ENCODE results near the gene MTG1.

DNA sequence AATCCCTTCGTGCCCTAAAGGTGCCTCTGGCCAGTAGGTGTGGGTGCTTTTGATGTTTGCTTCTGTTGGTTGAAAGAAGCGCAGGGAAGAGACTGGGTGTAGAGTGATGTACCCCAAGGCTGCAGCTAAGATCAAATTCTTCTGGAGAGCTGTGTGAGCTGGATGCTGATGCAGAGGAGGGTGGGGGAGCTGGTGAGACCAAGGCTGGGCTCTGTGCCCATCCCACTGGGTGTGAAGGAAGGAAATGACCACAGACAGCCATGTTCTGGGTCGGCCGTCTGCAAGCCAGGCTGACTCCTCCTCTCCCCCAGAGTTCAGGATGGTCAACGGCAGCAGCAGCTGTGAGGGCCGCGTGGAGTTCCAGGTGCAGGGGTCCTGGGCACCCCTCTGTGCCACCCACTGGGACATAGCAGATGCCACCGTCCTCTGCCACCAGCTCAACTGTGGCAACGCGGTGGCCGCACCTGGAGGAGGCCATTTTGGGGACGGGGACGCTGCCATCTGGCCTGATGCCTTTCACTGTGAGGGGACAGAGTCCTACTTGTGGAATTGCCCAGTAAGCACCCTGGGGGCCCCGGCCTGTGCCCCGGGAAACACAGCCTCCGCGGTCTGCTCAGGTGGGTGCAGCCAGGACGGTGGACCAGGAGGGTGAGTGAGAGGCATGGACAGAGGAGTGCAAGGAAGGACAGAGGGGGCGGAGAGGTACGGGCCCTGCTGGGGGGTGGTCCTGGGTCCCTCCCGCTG is 64.9 kb downstream of the MTG1 start:
- TF ChIP-seq, protein P1, sequence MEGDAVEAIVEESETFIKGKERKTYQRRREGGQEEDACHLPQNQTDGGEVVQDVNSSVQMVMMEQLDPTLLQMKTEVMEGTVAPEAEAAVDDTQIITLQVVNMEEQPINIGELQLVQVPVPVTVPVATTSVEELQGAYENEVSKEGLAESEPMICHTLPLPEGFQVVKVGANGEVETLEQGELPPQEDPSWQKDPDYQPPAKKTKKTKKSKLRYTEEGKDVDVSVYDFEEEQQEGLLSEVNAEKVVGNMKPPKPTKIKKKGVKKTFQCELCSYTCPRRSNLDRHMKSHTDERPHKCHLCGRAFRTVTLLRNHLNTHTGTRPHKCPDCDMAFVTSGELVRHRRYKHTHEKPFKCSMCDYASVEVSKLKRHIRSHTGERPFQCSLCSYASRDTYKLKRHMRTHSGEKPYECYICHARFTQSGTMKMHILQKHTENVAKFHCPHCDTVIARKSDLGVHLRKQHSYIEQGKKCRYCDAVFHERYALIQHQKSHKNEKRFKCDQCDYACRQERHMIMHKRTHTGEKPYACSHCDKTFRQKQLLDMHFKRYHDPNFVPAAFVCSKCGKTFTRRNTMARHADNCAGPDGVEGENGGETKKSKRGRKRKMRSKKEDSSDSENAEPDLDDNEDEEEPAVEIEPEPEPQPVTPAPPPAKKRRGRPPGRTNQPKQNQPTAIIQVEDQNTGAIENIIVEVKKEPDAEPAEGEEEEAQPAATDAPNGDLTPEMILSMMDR (IDR thresholded peaks at IDR 0.05), result no peak
- TF ChIP-seq POLR2A (IDR thresholded peaks at IDR 0.05), result no peak

All from adrenal gland (tissue), 5 donors.